GM18511 (cell line): ENCODE data around the gene ATAD5.

ENCODE experiments used
- ATAC-seq: cut with Tn5 transposase; IDR thresholded peaks from one replicate; pipeline ENCODE4 v1.9.1; 2021; ENCODE audit warnings: mild to moderate bottlenecking, moderate library complexity; ENCODE audit not compliant: unreplicated experiment

ATAD5 gene

GRCh38 chr17:30823421-30823820 lies 8.3 kb upstream of the ATAD5 start:
- no peak for ATAC-seq

DNA sequence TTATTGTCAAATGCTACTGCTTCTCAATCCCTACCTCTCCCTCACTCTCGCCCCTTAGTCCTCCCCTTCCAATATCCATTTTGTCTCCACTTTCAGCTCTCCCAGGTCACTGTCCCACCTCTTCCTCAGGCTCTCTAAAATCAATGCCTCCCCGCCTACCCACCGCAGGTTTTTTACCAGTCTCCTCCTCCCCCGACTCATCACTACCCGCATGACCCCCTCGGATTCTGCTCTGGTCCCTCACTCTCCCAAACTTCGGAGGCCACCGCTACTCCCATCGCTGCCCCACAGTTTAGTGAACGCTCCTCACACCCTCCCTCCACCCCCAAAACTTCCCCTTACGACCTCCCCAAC lies 7.8 kb upstream of the ATAD5 start:
- no peak for ATAC-seq

DNA sequence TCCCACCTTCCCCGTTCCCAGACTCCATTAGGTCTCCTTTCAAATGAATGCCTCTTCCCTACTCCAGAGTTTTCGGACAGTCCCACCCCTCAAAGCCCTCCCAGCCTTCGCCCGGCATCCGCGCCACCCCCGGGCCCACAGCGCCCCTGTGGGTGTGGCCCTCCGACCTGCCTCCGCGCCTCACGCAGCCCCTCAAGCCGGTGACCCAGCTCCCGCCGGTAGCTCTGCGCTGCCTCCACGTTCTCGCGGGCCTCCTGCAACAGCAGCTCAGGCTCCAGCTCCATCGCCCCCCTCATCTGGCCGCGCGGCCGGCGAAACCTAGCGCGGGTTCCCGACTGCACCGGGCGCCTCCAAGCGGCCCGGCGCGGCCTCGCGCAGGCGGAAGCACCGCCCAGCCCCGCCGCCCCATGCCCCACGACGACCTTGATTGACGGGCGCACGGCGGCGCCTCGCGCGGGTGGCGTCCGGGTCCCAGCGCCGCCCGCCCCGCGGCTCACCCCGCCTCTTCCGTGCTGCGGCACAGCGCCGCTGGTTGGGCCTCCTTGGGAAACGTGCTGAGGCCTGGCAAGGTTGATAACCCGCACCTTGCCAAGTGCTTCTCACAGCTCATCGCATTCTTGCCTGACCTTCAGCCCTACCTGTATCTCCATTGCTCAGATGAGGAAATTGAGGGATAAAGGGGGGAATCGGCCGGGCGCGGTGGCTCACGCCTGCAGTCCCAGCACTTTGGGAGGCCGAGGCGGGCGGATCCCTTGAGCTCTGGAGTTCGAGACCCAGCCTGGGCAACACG lies 7.2 kb upstream of the ATAD5 start, which contains the start of gene CRLF3:
Gene CRLF3 (minus strand): TSS at position 337 of the 790 bp plus-strand sequence. CDS start 41 bp downstream, at position 296.
- ATAC-seq = peak; percentile 90

DNA sequence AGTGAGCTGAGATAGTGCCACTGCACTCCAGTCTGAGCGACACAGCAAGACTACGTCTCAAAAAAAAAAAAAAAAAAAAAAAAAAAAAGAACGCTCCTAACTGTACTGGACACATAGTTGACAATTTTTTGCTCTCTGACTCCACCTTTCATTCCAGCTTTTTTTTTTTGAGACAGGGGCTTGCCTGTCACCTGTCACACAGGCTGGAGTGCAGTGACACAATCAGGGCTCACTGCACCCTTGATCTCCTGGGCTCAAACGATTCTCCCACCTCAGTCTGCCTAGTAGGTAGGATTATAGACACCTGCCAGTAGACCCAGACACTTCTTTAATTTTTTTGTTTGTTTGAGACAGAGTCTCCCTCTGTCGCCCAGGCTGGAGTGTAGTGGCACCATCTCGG lies 4.7 kb upstream of the ATAD5 start:
- ATAC-seq = no peak

GRCh38 chr17:30829022-30829421 lies 2.7 kb upstream of the ATAD5 start:
- ATAC-seq = no peak

DNA sequence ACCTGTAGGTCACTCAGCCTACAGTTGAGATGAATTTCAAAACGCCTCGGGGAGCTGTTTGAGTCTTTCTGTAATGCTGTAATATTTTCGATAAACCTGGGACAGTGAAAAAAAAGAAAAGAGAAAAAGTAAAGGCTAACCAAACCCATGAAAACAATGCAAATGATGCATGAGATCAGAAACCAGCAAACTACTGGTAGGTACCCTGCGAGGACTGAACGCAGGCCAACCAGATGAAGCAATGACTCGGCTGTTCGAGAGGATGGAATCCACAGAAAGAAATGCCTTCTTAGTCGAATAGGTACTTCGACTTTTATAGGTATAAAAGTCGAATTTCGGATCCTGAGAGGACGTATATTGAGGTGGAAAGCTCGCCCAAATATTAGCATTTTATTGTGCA lies 509 bp upstream of the ATAD5 start:
- ATAC-seq = no peak

DNA sequence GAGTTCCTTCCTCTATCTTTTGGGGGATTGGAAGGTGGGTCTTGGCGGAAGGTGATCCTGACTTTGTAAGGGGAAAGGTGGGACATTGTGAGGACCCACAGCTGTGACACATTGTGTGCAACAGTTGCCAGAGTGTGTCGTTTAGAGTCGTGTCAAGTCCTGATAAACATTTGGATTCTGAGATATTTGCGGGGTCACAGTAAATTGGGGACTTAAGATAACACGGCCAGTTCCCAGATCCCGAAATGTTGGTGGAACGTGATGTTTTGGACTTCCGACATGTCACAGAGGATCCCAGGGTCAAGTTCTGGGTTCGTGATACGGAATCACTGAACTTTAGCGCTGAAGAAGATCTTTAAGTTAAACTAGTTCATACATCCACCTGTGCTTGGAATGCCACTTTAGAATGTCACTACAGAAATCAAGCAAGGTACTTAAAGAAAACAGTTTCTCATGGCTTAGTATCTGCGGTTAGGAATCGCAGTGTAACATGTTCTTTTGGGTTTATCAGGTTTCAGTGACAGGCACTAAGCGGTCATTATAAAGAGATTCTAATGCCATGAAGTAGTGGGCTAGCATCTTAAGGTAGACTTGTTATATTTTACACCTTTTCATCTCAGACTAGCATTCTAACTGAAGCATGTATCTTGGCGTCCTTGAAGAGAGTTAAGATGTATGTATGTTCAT lies 815 bp downstream of the ATAD5 start:
- peak; percentile 8 for ATAC-seq

- no peak for ATAC-seq
These were observed 6.5 kb downstream of the ATAD5 start for GRCh38 chr17:30838202-30838807.

- no peak for ATAC-seq
These were observed 9.0 kb downstream of the ATAD5 start for GRCh38 chr17:30840771-30841170.

- no peak for ATAC-seq
These were observed 16.3 kb downstream of the ATAD5 start for GRCh38 chr17:30848021-30848420.

- no peak for ATAC-seq
These were observed 22.4 kb downstream of the ATAD5 start for GRCh38 chr17:30854146-30854545.

- no peak for ATAC-seq
These were observed 26.9 kb downstream of the ATAD5 start for GRCh38 chr17:30858556-30859250.

- ATAC-seq = no peak
These were observed 32.9 kb downstream of the ATAD5 start for GRCh38 chr17:30864636-30865035.

GRCh38 chr17:30869005-30869404 lies 37.2 kb downstream of the ATAD5 start:
- ATAC-seq = no peak

- no peak for ATAC-seq
These were observed 54.4 kb downstream of the ATAD5 start for GRCh38 chr17:30886187-30886586.

- ATAC-seq = no peak
These were observed 62.5 kb downstream of the ATAD5 start for GRCh38 chr17:30894236-30894635.

DNA sequence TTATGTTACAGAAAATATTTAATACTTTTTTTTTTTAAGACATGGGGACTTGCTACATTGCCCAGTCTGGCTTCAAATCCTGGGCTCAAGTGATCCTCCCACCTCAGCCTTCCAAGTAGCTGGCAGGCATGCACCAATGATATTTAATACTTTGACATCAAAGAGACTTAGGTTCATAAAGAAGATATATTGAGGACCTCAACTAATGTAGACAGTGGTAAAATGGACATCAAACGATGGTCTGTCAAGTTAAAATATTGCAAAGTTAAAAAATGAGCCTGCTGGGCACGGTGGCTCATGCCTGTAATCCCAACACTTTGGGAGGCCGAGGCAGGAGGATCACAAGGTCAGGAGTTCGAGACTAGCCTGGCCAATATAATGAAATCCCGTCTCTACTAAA lies 65.5 kb downstream of the ATAD5 start:
- ATAC-seq = no peak

- ATAC-seq = peak; percentile 23
These were observed 74.0 kb downstream of the ATAD5 start for GRCh38 chr17:30905742-30906100.

- ATAC-seq = peak; percentile 89
These were observed 74.5 kb downstream of the ATAD5 start, which contains the start of gene TEFM for GRCh38 chr17:30906101-30906911. Gene TEFM (minus strand): TSS chr17:30906238. CDS start chr17:30906198, 40 bp downstream.

DNA sequence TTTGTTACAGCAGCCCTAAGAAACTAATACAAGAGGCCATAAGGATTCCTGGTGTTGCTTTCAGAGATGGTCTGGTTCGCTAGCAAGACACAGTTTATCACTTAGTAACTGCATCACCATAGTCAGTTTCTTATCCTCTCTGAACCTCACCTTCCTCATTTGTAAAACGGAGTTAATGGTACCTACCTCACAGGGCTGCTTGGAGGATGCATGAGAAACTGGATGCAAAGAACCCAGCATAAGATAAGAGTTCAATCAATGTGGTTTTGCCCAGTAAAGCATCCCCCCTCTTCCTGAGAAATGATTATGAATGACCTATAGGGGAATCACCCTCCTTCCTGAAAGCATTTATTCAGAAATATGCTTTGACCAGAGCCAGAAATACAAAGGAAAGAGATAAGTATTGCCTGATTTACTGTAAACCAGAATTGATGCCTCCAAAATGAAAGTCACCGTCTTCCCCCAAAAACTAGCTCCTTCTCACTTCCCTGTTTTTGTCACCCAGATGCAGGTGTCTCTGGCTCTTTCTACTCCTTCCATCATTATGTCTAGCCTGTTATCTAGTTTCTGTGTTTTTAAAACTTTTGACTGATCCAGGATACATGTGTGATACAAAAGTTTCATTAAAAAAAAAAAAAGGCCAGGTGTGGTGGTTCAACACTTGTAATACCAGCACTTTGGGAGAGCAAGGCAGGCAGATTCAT lies 77.1 kb downstream of the ATAD5 start:
- no peak for ATAC-seq
